Stimulated activated CD8-positive, alpha-beta memory T cell treated with anti-CD3 and anti-CD28 coated beads, Interleukin-15, amount 100 ng/mL, for 48 hours (primary cell): ENCODE results near the gene NDUFS7.

Experiments used
- DNase-seq, 2 donors: peaks; one replicate each; pipeline ENCODE4 v3.0.0-alpha.2; 2020; ENCODE audit warnings: low read depth in 2 of 2

The NDUFS7 gene

DNA sequence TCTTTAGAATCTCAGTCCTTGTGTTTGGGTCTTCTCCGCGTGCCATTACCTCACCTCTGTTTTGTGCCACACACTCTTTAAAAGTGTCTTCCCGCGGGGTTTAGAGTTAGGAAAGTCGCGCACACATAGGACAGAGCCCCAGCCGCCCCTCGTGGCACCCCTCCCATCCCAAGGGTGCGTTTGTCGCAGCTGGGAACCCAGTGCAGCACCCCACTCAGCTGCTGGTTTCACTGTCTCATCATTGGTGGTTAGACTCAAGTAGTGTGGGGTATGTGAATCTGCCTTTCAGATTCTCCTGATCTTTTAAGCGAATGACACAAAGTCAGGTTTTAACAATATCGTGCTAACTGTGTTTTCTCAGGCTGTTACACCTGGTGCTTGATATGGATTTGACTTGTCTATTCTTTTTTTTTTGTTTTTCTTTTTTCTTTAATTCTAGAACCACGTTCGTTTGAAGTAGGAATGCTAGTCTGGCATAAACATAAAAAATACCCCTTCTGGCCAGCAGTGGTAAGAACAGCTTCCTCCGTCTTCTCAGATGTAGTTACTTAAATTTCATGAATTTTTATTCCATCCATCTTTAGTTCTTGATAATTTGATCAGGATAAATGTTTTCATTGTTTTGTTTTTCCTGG is 19.5 kb upstream of the NDUFS7 start:
- no peak for DNase-seq

- DNase-seq = no peak
Observed at GRCh38 chr19:1365319-1366269, 18.1 kb upstream of the NDUFS7 start.

GRCh38 chr19:1366296-1366695 is 17.4 kb upstream of the NDUFS7 start:
- DNase-seq = no peak

- no peak for DNase-seq
Observed at GRCh38 chr19:1366899-1367870, 16.5 kb upstream of the NDUFS7 start.

DNA sequence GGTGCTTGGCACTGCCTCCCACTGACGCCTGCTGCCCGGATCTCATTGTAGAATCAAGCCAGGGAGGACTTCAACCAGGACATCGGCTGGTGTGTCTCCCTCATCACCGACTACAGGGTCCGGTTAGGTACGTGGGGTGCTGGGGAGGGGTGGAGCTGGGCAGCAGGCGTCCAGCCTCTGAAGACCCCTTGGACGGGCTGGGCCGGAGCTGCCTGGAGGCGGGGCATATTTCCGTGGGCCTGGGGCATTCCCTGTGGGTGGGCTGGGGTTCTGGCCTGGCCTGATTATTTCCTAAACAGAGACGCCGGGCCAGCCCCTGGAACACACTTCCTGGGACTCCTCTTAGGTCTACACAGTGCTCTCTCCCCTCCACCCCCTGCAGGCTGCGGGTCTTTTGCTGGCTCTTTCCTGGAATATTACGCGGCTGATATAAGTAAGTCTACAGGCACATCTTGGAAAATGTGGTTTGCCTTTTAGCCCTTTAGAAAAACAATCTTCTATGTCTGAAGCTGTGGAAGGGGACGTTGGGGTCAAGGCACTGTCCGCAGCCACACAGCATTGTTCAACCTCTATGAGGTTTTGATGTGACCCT is 14.4 kb upstream of the NDUFS7 start:
- no peak for DNase-seq

- no peak for DNase-seq
Observed at GRCh38 chr19:1370579-1371361, 12.9 kb upstream of the NDUFS7 start.

- DNase-seq = no peak
Observed at GRCh38 chr19:1373042-1373533, 10.6 kb upstream of the NDUFS7 start.

- DNase-seq = no peak
Observed at GRCh38 chr19:1373534-1374249, 10.0 kb upstream of the NDUFS7 start.

- DNase-seq = no peak
Observed at GRCh38 chr19:1374250-1374577, 9.5 kb upstream of the NDUFS7 start.

DNA sequence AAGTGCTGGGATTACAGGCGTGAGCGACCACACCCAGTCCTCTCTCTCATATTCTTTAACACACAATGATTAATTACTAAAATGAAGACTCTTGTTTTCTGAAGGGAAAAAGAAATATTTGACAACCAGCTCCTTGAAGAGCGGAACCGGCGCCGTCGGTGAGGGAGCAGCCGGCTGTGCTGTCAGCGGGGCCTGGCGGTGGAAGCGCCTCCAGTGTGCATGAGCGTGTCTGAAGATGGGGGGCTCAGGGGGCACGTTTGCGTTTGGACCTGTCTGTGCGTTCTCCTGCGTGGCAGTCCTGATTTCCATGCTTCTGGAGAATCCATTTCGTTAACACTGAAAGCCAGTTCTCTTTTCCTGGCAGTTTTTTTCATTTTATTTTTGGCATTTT is 7.3 kb upstream of the NDUFS7 start:
- DNase-seq = no peak

DNA sequence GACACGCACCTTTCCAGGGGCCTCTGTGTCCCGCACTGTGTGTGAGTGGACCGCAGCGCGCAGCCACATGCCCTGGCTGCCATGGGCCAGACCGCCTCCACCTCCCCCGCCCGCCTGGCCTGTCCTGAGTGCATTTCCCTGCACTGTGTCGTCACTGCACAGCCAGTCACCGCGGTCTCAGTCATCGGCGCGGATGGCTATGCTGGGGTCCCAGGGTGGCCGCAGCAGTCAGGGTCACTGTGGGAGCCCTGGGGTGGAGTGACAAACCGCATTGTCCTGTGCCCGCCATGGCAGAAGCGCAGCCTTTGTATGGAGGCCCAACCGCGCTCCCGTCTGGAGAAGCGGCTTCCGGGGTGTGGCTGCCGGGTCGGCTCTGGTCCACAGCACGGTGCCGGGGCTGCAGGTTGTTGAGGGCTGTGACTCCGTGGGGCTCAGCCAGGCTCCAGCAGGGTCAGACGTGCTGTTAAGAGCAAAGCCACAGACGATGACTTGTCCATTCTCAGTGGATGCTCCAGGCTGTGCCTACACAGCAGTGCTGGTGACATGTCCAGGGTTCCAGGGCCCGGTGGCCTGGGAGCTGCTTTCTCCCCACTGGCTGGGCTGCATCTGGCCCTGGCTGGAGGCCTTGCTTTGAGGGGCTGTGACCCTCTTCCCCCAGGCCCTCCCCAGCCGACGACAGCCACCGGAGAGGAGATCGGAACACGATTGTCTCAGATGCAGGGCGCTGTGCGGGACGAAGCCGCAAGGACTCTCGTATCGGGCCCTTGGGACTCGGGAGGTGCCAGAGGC is 6.3 kb upstream of the NDUFS7 start:
- no peak for DNase-seq

DNA sequence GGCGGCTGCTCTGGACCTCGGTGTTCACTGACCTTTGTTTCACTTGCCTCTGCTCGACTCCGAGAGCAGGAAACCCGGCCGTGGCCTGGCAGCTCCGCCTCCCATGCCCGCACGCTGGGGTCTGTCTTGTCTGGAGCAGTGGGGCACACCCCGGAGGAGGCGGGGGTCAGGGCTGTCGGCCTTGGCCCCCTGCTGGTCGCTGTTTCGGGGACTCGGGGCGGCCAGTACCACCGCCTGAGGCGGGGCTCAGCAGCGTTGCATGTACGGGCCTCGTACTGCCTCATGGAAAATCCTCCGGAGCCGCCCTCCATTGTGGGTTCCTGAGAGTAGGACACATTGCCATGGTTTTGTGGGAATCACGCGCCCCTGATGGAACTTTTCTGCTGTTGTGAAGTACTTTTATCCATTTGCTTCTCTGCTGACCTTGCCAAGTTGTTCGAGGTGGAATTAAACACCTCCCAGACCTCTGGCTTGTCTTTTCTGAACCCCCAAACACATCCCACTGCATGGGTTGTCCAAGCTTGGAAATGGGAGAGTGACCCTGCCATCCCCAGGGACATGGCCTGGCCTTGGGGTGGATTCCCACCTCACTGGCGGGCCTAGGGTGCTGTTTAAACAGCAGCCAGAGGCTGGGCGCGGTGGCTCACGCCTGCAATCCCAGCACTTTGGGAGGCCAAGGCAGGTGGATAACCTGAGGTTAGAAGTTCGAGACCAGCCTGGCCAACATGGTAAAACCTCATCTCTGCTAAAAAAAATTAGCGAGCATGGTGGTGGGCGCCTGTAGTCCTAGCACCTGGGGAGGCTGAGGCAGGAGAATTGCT is 5.5 kb upstream of the NDUFS7 start:
- DNase-seq = no peak

DNA sequence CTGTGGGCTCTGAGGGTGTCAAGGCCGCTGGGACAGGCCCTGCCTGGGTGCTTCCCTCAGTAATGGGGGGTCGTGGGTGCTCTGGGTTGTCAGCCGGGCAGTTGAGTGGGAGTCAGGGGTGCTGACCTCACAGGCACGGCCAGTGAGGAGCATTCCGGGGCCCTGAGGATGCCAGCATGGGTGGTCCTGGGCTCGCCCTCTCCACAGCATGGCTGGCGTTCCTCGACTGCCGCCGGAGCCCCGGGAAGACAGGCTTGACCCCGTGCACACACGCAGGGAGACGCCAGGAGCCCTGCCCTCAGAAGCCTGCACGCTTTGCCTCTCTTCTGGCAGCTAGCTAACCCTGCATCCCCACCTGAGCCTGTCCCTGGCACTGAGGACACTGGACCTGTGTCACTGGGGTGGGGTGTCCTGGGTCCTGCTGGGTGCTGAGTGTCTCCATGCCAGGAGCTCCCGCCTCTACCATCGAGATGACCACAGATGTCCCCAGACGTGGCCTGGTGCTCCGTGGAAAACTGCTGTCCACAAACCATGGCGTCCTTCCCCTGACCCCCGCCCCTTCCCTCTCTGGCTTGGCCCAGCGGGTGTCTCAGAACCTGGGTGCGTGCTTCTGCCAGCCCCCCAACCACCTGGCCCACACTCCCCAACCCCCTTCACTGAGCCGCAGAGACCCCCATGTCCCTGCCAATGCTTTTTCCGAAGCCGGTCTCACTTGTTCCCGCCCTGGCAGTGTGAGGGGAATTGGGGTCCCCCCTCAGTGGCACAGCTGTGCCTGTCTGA is 4.4 kb upstream of the NDUFS7 start:
- no peak for DNase-seq

DNA sequence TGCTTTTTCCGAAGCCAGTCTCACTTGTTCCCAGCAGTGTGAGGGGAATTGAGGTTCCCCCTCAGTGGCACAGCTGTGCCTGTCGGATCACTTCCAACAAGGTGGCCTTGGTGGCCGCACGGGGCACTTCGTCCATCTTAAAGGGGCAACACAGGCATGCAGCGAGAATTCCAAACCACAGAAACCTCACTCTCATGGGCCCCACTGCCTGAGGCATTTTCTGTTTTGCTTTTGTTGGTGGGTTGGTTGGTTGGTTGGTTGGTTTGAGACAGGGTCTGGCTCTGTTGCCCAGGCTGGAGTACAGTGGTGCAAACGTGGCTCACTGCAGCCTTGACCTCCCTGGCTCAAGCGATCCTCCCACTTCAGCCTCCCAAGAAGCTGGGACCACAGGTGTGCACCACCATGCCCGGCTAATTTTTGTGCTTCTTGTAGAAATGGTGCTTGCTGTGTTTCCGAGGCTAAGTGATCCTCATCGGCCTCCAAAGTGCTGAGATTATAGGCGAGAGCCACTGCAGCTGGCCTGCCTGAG is 3.7 kb upstream of the NDUFS7 start:
- DNase-seq = no peak

- DNase-seq = no peak
Observed at GRCh38 chr19:1382250-1382649, 1.5 kb upstream of the NDUFS7 start.

DNA sequence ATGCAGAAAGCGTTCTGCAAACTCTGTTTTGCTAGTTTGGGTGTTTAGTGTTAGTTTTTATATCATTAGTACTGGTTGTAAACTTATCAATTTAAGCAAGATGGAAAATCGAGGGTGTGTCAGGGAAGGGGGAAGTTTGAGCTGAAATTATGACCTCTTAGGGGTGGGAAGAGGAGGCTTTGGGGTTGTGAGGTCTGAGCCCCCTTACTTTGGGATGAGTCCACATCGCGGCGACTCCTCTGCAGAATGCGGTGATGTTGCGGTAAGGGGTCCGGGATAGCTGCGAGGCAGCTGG is 743 bp upstream of the NDUFS7 start:
- no peak for DNase-seq

- no peak for DNase-seq
Observed at GRCh38 chr19:1384085-1384462, 367 bp downstream of the NDUFS7 start.
